ENCODE data around the gene RFX3.

Gene RFX3

GRCh38 chr9:3238236-3238635, 287.6 kb downstream of the RFX3 start:
- Histone ChIP-seq H3K4me3 (ENCODE audit: low read depth, low read length) (no peak overlapping the region), H3K27ac (no peak overlapping the region), H3K27me3 (ENCODE audit: insufficient read depth, low read depth, severe bottlenecking) (no peaks in the 10 kb centered on the region), H3K9me3 (ENCODE audit: severe bottlenecking) (no peaks in the 10 kb centered on the region), H3K36me3 (no peaks in the 10 kb centered on the region)
- no peak for DNase-seq
- TF ChIP-seq CTCF (IDR thresholded peaks at IDR 0.05; ENCODE audit: low read depth, low read length), result no peak

GRCh38 chr9:3237121-3237520, 288.7 kb downstream of the RFX3 start:
- TF ChIP-seq CTCF (IDR thresholded peaks at IDR 0.05; ENCODE audit: low read depth, low read length), result no peak
- H3K27me3 ChIP-seq (ENCODE audit: insufficient read depth, low read depth, severe bottlenecking), result no peaks in the 10 kb centered on the region
- H3K36me3 ChIP-seq, result no peaks in the 10 kb centered on the region
- no peaks in the 10 kb centered on the region for H3K9me3 ChIP-seq (ENCODE audit: severe bottlenecking)
- no peak overlapping the region for H3K27ac ChIP-seq
- no peak overlapping the region for H3K4me3 ChIP-seq (ENCODE audit: low read depth, low read length)
- no peak for DNase-seq

- no peak for TF ChIP-seq CTCF (IDR thresholded peaks at IDR 0.05; ENCODE audit: low read depth, low read length)
- H3K27ac ChIP-seq, result no peak overlapping the region
- H3K9me3 ChIP-seq (ENCODE audit: severe bottlenecking), result no peaks in the 10 kb centered on the region
- no peaks in the 10 kb centered on the region for H3K27me3 ChIP-seq (ENCODE audit: insufficient read depth, low read depth, severe bottlenecking)
- H3K36me3 ChIP-seq, result no peaks in the 10 kb centered on the region
- H3K4me3 ChIP-seq (ENCODE audit: low read depth, low read length), result no peak overlapping the region
- DNase-seq, result no peak
These were observed 290.3 kb downstream of the RFX3 start for GRCh38 chr9:3235497-3235896.

GRCh38 chr9:3224931-3225330, 300.9 kb downstream of the RFX3 start:
- no peak for DNase-seq
- Histone ChIP-seq H3K27me3 (ENCODE audit: insufficient read depth, low read depth, severe bottlenecking) (no peaks in the 10 kb centered on the region), H3K27ac (no peak overlapping the region), H3K9me3 (ENCODE audit: severe bottlenecking) (no peaks in the 10 kb centered on the region), H3K36me3 (no peaks in the 10 kb centered on the region), H3K4me3 (ENCODE audit: low read depth, low read length) (no peak overlapping the region)
- TF ChIP-seq CTCF (IDR thresholded peaks at IDR 0.05; ENCODE audit: low read depth, low read length), result no peak

GRCh38 chr9:3215658-3216057, 310.1 kb downstream of the RFX3 start:
- H3K4me3 ChIP-seq (ENCODE audit: low read depth, low read length), result no peak overlapping the region
- no peaks in the 10 kb centered on the region for H3K27me3 ChIP-seq (ENCODE audit: insufficient read depth, low read depth, severe bottlenecking)
- no peak for TF ChIP-seq CTCF (IDR thresholded peaks at IDR 0.05; ENCODE audit: low read depth, low read length)
- no peaks in the 10 kb centered on the region for H3K36me3 ChIP-seq
- no peaks in the 10 kb centered on the region for H3K9me3 ChIP-seq (ENCODE audit: severe bottlenecking)
- DNase-seq, result no peak
- no peak overlapping the region for H3K27ac ChIP-seq

GRCh38 chr9:3214741-3215140, 311.1 kb downstream of the RFX3 start:
- no peaks in the 10 kb centered on the region for H3K9me3 ChIP-seq (ENCODE audit: severe bottlenecking)
- H3K4me3 ChIP-seq (ENCODE audit: low read depth, low read length), result no peak overlapping the region
- H3K36me3 ChIP-seq, result no peaks in the 10 kb centered on the region
- H3K27ac ChIP-seq, result no peak overlapping the region
- DNase-seq, result peak; percentile 14
- no peak for TF ChIP-seq CTCF (IDR thresholded peaks at IDR 0.05; ENCODE audit: low read depth, low read length)
- no peaks in the 10 kb centered on the region for H3K27me3 ChIP-seq (ENCODE audit: insufficient read depth, low read depth, severe bottlenecking)

All from WERI-Rb-1 (cell line).